Measurements from ENCODE around the gene FGR. TPM values are rescaled to one million over a fixed set of nuclear protein-coding genes. Genes with fewer than 3 reads are reported as not detected.
"Not testable (repeated sequence)": the region's sequence is repeated elsewhere in the genome, so short reads cannot be mapped to it uniquely, and the experiment has no call there.

FGR gene
- total RNA-seq, 1 experiment from 2014 or later = not detected

DNA sequence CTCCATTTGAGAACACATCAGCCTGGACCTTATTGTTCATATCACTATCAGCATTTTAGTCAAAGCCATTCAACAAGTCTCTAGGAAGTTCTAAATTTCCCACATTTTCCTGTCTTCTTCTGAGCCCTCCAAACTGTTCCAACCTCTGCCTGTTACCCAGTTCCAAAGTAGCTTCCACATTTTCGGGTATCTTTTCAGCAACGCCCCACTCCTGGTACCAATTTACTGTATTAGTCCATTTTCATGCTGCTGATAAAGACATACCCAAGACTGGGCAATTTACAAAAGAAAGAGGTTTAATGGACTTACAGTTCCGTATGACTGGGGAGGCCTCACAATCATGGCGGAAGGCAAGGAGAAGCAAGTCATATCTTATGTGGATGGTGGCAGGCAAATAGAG lies 46.6 kb upstream of the FGR start:
- POLR2A ChIA-PET; H2AFZ ChIP-seq (ENCODE audit: low read depth, low read length, poor library complexity, severe bottlenecking); DNase-seq (ENCODE audit: low read depth, low spot score); H3K27ac ChIP-seq (ENCODE audit: low read depth, low read length); intact Hi-C loops (cut with micrococcal nuclease); CTCF ChIA-PET; H3K9me3 ChIP-seq (ENCODE audit: control insufficient read depth in 1 of 2, insufficient read depth in 1 of 2, low read depth in 1 of 2, low read length in 2 of 2); H4K20me1 ChIP-seq (ENCODE audit: insufficient read depth); H3K9ac ChIP-seq (ENCODE audit: low read length); H3K27me3 ChIP-seq (ENCODE audit: insufficient read depth, low read length); H3K4me3 ChIP-seq (replicated peaks in 1 of 2; ENCODE audit: low read depth in 1 of 2, low read length in 2 of 2); H3K36me3 ChIP-seq (ENCODE audit: control insufficient read depth in 1 of 2, insufficient read depth in 2 of 2, low read length in 2 of 2); BruUV-seq (replicated peaks); H3K9me2 ChIP-seq (ENCODE audit: insufficient read depth); RAD21 ChIA-PET (ENCODE audit: low non-redundant PET in 1 of 2, low total read pairs in 2 of 2, uncharacterized antibody in 2 of 2, unreplicated experiment in 2 of 2); H3K4me1 ChIP-seq (ENCODE audit: control insufficient read depth in 1 of 2, insufficient read depth in 2 of 2, low read length in 2 of 2); H3K4me2 ChIP-seq (ENCODE audit: low read length); ATAC-seq; H3K79me2 ChIP-seq (ENCODE audit: insufficient read depth, low read length): not testable (repeated sequence)

DNA sequence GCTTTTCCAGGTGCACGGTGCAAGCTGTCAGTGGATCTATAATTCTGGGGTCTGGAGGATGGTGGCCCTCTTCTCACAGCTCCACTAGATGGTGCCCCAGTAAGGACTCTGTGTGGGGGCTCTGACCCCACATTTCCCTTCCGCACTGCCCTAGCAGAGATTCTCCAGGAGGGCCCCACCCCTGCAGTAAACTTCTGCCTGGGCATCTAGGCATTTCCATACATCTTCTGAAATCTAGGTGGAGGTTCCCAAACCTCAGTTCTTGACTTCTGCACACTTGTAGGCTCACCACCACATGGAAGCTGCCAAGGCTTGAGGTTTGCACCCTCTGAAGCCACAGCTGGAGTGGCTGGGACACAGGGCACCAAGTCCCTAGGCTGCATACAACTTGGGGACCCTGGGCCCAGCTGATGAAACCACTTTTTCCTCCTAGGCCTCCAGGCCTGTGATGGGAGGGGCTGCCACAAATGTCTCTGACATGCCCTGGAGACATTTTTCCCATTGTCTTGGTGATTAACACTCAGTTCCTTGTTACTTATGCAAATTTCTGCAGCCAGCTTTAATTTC lies 45.3 kb upstream of the FGR start:
- H4K20me1 ChIP-seq (ENCODE audit: insufficient read depth); H3K9me3 ChIP-seq (ENCODE audit: control insufficient read depth in 1 of 2, insufficient read depth in 1 of 2, low read depth in 1 of 2, low read length in 2 of 2); RAD21 ChIA-PET (ENCODE audit: low non-redundant PET in 1 of 2, low total read pairs in 2 of 2, uncharacterized antibody in 2 of 2, unreplicated experiment in 2 of 2); DNase-seq (ENCODE audit: low read depth, low spot score); H3K4me2 ChIP-seq (ENCODE audit: low read length); H3K36me3 ChIP-seq (ENCODE audit: control insufficient read depth in 1 of 2, insufficient read depth in 2 of 2, low read length in 2 of 2); H3K27me3 ChIP-seq (ENCODE audit: insufficient read depth, low read length); ATAC-seq; intact Hi-C loops (cut with micrococcal nuclease); H2AFZ ChIP-seq (ENCODE audit: low read depth, low read length, poor library complexity, severe bottlenecking); H3K9ac ChIP-seq (ENCODE audit: low read length); H3K4me1 ChIP-seq (ENCODE audit: control insufficient read depth in 1 of 2, insufficient read depth in 2 of 2, low read length in 2 of 2); H3K9me2 ChIP-seq (ENCODE audit: insufficient read depth); H3K4me3 ChIP-seq (replicated peaks in 1 of 2; ENCODE audit: low read depth in 1 of 2, low read length in 2 of 2); H3K27ac ChIP-seq (ENCODE audit: low read depth, low read length); BruUV-seq (replicated peaks); POLR2A ChIA-PET; H3K79me2 ChIP-seq (ENCODE audit: insufficient read depth, low read length): not testable (repeated sequence)
- CTCF ChIA-PET = interaction anchor here (1.1 kb wide), 1 partner anchor 11 kb away, joined by 3 read pairs; no protein-coding TSS in a partner anchor

DNA sequence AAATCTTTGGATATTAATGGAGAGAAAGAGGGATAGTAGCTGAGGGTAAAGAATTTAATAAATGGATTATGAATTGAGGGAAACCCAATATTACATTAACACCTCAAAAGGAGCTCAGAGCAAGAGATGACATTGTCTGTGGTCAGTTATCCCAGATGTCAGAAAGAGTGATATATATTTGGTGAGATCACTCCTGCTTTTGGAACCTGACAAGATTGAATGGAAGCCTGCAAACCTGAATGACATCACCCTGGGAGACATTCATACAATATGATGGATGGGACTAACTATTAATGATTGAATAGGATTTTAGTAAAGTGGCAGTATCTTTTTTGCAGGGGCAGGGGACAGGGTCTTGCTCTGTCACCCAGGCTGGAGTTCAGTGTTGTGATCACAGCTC lies 43.8 kb upstream of the FGR start:
- Histone ChIP-seq H3K9me3 (ENCODE audit: control insufficient read depth in 1 of 2, insufficient read depth in 1 of 2, low read depth in 1 of 2, low read length in 2 of 2) (peaks cover 4 to 5% of the 10 kb centered on the region in 2 experiments; a peak in 2 of 4 replicates), H3K9me2 (ENCODE audit: insufficient read depth) (no peaks in the 10 kb centered on the region), H3K79me2 (ENCODE audit: insufficient read depth, low read length) (no peaks in the 10 kb centered on the region), H3K4me2 (ENCODE audit: low read length) (no peak overlapping the region), H3K4me3 (replicated peaks in 1 of 2; ENCODE audit: low read depth in 1 of 2, low read length in 2 of 2) (no peak overlapping the region), H3K27me3 (ENCODE audit: insufficient read depth, low read length) (no peaks in the 10 kb centered on the region), H4K20me1 (ENCODE audit: insufficient read depth) (no peaks in the 10 kb centered on the region), H3K9ac (ENCODE audit: low read length) (no peak overlapping the region), H3K4me1 (ENCODE audit: control insufficient read depth in 1 of 2, insufficient read depth in 2 of 2, low read length in 2 of 2) (no peaks in the 10 kb centered on the region), H2AFZ (ENCODE audit: low read depth, low read length, poor library complexity, severe bottlenecking) (no peak overlapping the region), H3K36me3 (ENCODE audit: control insufficient read depth in 1 of 2, insufficient read depth in 2 of 2, low read length in 2 of 2) (no peaks in the 10 kb centered on the region), H3K27ac (ENCODE audit: low read depth, low read length) (no peak overlapping the region)
- DNase-seq (ENCODE audit: low read depth, low spot score) = no peak
- no peak for ATAC-seq
- POLR2A ChIA-PET = interaction anchor here (0.6 kb wide), 1 partner anchor 21 kb away, joined by 3 read pairs; no protein-coding TSS in a partner anchor
- RAD21 ChIA-PET (ENCODE audit: low non-redundant PET in 1 of 2, low total read pairs in 2 of 2, uncharacterized antibody in 2 of 2, unreplicated experiment in 2 of 2) = no interaction called here
- CTCF ChIA-PET = interaction anchor here (1.1 kb wide), 1 partner anchor 9 kb away, joined by 4 read pairs; no protein-coding TSS in a partner anchor
- no TSS peak for BruUV-seq (replicated peaks)
- TF ChIP-seq TCF7L2 (IDR thresholded peaks at IDR 0.05; ENCODE audit: borderline replicate concordance, extremely low read depth, insufficient read depth, insufficient read length) (no peak), RAD21 (IDR thresholded peaks at IDR 0.05; ENCODE audit: low read depth) (no peak), ZFX (IDR thresholded peaks at IDR 0.05) (no peak), CBX3 (IDR thresholded peaks at IDR 0.05; ENCODE audit: low read depth) (no peak), FOSL1 (IDR thresholded peaks at IDR 0.05; ENCODE audit: low read depth) (no peak)
- TF ChIP-seq, protein P1, sequence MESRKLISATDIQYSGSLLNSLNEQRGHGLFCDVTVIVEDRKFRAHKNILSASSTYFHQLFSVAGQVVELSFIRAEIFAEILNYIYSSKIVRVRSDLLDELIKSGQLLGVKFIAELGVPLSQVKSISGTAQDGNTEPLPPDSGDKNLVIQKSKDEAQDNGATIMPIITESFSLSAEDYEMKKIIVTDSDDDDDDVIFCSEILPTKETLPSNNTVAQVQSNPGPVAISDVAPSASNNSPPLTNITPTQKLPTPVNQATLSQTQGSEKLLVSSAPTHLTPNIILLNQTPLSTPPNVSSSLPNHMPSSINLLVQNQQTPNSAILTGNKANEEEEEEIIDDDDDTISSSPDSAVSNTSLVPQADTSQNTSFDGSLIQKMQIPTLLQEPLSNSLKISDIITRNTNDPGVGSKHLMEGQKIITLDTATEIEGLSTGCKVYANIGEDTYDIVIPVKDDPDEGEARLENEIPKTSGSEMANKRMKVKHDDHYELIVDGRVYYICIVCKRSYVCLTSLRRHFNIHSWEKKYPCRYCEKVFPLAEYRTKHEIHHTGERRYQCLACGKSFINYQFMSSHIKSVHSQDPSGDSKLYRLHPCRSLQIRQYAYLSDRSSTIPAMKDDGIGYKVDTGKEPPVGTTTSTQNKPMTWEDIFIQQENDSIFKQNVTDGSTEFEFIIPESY (IDR thresholded peaks at IDR 0.05; ENCODE audit: extremely low read depth, insufficient replicate concordance, low read length) = no peak
- intact Hi-C loops (cut with micrococcal nuclease) = no loop called here
